Hematopoietic multipotent progenitor cell treated with erythropoietin and hydrocortisone succinate and interleukin-3 and kit ligand, for 15 days (in vitro differentiated cells): ENCODE data around the gene VPS37B.

Source experiments
- DNase-seq: peaks from one replicate; pipeline ENCODE4 v3.0.0-alpha.2; 2015; ENCODE audit warnings: low spot score

Gene VPS37B

DNA sequence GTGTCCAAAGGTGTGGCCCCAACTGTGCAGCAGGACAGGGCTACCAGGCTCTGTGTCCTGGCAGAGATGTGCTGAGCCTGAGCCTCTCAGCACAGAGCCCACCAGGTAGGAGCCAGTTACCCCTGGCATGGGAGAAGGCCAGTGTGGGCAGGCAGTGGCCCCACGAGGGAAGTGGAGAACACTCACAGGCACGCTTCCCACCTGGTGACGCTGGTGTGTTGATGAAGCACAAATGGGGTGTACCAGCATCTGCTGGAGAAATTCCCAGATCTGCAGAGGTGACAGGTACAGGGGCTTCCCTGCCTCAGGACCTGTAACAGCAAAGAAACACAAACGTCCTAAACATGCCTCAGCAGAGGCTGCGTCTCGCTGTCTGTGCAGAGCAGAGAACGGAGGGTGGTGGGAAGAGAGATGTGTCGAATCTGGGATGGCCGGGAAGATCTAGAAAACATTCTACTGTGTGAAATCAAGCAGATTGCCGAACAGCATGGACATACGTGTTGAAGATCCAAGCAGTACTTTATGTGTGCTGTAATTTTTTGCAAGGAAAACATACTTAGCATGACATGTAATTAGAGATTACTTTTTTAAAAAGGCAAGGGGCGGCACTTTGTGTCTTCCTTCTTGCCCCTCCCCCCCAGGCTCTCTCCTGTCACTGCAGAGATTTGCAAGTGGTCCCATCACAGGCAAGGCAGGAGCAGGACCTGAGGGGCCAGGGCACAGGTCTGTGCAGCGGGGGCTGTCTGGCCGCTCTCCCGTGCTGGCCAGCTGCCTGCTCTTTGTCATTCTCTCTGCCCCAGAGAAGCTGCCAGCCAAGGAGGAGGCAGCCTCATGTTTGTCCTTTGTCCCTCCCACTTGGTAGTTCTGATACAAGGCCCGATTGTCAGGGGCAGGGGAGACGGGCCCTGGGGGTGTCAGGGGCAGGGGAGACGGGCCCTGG is 43.3 kb downstream of the VPS37B start:
- no peak for DNase-seq

DNA sequence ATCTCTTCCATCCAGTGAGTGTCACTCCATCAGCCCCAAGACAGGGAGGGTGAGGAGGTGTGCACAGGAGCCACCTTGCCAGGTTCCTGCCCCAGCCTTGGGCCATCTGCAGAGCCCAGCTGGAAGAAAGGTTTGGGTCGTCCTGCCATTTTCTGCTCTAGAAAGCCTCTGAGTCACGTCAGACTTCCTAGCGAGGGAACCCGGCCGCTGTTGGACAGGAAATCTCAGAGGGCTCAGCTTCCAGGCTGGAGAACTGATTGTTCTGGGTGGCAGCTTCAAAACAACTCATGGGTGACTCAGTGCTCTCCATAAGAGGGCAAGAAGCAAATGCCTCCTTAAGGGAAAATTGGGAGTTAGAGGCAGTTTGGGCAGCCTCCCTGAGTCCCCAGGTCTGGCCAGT is 44.1 kb downstream of the VPS37B start:
- DNase-seq = no peak

DNA sequence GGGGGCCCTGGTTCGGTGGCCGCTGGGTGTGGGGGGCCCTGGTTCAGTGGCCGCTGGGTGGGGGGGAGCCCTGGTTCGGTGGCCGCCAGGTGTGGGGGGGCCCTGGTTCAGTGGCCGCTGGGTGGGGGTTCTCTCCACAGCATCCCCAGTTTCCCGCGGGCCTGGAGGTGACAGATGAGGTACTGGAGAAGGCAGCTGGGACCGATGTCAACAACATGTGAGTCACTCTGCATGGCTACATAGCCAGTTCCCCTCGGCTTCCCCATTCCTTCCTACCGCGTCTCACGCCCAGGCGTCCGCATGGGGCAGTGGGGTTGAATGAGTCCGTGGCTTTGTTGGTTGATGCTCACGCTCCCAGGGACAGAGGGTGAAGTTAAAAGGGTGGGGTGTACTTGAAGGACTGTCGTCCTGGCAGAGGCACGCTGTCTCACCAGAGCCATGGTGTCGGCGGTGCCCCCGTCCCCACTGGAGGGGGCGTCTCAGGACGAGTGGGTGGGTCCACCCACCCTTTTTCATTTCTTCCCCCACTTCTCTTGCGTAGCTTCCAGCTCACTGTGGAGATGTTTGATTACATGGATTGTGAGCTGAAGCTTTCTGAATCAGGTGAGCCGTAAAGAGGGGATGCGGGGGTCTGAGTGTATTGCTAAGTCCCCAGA is 45.1 kb downstream of the VPS37B start:
- no peak for DNase-seq

DNA sequence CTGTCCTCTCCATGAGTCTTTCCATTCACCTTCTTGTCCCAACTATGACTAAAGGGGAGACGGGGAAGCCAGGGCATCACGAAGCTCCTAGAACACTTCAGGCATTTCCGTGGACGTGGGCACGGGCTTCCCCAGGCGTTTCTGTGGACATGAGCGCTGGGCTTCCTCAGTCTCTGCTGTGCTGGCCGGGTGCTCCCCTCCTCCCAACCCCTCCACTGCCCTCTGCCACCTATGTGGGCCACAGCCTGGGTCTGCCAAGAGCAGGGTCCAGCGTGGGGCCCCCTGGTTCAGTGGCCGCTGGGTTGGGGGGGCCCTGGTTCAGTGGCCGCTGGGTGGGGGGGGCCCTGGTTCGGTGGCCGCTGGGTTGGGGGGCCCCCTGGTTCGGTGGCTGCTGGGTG is 45.9 kb downstream of the VPS37B start:
- no peak for DNase-seq

DNA sequence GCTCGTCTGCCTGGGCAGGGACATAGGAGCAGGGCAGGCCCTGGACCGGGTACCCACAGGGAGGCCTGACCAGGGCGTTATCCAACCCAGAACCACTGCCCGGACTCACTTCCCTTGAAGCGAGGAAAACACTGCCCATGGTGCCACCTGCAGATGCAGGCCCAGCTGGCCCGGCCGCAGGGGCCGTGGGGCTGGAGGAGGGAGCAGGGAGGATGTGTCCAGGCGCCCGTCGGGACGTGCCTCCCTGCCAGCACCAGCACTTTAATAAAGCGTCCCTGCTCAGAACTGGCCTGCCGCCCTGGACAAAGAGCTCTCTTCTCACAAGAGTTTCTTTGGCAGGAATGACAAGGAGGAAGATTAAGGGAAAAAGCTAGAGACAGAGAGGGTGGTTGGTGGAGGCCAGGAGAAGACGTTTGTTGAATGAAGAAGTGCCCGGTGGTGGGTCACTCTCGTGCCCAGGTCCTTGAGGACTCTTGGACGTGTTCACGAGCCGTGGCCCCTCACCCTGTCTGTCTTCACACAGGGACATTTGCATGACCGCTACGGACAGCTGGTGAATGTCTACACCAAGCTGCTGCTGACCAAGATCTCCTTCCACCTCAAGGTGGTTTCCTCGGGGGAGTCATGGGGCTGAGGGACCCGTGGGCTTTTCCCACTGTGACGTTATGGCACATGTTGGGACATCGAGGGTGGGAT is 46.4 kb downstream of the VPS37B start:
- no peak for DNase-seq

DNA sequence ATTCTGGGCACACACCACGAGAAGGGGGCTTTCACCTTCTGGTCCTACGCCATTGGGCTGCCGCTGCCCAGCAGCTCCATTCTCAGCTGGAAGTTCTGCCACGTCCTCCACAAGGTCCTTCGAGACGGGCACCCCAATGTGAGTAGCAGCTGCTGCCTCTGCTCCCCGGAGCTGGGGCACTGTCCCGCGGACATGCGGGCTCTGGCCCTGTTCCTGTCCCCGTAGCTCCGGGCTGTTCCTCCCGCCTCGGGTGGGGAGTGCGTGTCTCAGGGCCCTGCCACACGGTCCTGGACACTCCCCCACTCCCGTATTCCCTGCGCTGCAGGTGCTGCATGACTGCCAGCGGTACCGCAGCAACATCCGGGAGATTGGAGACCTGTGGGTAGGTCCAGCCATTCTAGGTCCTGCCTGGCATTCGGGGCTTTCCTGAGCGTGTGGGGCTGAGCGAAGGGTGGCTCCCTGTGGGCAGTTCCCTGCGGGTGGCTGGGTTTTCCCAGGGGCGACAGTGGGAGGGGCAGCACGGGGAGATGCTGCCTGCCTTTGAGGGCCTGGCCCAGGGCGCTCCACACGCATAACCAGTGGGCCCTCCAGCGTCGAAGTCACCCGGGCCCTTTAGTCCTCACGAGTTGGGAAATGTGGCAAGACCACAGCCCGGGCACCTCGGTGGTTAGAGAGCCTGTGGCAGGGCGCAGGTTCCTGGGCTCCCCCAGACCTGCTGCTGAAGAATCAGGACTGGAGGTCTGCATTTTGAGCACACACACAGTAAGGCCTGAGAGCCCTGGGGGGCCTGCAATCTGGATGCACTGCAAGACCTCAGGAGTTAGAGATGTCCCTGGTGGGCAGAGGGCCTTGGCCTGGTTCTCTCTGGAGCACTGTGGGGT is 47.2 kb downstream of the VPS37B start:
- no peak for DNase-seq

DNA sequence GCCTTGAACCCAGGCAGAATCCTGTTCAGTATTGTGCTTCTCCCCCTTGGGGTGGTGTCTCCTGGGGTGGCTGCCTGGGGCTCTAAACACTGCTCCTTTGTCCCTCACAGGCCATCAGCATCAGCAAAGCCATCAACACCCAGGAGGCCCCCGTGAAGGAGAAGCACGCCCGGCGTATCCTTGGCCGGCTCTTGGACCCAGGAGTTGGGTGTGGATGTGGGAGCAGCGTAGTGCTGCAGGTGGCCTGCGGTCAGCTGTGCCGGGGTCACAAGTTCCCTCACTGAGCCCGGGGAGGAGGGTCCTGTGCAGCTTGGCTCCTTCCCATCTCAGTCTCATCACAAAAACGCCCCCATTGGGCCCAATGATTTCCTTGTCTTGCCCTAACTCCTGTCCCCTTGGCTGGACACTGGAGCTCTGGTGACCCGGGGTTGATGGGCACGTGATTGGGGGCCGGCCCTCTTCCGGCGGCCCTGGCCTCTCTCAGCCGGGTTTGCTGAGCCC is 48.0 kb downstream of the VPS37B start:
- DNase-seq = no peak

DNA sequence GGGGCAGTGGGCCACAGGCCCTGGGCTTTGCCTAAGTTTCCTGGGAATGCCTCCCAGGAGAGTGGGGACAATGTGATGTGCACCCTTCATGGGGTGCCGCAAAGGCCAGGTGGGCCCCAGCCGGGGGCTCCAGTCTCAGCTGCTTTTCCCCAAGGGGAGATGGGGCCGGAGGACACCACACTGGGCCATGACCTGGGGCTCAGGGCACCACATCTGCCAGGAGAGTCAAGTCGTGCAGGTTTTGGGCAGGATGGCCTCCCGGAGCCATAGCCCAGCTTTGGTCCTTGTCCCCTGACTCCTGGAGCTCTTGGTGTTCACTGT is 48.4 kb downstream of the VPS37B start:
- DNase-seq = no peak

DNA sequence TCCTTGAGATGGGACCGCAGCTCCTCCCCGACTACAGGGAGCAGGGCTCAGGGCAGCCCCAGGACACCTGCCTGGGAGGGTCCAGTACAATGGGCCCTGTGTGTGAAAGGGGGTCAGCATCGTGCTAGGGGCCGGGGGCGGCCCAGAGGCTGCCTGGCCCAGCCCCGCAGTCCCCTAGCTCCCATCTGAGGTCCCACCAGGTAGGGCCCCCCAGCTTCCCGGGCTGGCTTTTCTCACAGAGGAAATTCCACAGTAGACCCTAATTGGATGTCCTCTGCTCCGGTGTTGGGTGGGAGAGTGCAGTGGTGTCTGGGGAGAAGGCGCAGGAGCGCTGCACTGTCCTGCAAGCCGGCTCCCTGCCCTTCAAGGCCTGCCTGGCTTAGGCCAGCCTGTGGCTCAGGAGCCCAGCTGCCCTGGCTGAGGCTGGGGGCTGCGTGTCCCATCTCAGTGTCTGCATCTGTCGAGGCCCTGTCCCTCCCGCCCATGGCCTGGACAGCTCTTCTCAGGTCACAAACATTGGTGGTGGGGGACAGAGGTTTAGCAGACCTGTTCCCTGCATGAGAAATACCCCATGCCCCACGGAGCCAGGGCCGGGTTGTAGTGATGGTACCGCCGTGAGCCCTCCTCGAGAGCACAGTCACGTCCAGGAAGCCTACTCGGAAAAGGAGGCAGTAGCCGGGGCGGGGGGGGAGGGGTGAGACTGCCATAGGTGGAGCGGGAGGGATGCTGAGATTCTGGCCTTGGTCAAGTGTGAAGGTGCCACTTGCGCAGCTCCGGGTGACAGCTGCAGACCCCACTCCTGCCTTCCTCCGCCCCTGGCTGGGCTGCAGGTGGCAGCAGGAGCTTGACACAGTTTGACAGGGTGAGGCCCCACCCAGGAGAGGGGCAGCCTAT is 49.1 kb downstream of the VPS37B start:
- no peak for DNase-seq

DNA sequence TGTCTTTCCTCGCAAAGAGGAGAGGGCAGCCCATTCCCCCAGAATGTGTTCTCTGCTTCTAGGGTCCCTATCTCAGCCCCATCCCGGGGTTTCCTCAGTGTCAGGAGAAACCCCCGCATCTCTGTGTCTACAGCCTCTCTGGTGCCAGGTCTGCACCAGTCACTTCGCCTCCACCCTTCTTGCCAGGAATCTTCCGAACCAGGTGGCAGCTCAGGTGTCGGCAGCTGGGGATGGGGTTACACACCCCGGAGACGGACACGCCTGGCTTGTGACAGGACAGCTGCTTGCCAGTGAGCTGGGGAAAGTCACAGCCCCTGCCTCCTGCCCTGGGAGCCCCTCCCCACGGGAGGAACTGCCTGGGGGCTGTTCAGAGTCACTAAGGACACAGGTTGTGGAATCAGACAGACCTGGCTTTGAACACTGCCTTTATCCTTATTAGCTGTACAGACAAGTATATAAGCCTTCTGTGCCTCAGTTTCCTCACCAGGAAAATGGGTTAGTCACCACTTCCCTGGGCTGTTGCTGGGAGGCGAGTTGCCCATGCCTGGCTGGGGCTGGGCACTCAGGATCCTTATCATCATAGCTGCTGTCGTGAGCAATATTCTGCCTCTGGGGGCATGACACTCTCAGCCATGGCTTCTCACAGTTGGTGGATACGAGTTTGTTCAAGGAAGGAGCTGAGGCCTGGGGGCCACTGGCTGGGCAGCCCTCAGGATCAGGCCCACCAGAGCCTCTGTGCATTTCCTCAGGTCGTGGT is 49.9 kb downstream of the VPS37B start:
- no peak for DNase-seq

DNA sequence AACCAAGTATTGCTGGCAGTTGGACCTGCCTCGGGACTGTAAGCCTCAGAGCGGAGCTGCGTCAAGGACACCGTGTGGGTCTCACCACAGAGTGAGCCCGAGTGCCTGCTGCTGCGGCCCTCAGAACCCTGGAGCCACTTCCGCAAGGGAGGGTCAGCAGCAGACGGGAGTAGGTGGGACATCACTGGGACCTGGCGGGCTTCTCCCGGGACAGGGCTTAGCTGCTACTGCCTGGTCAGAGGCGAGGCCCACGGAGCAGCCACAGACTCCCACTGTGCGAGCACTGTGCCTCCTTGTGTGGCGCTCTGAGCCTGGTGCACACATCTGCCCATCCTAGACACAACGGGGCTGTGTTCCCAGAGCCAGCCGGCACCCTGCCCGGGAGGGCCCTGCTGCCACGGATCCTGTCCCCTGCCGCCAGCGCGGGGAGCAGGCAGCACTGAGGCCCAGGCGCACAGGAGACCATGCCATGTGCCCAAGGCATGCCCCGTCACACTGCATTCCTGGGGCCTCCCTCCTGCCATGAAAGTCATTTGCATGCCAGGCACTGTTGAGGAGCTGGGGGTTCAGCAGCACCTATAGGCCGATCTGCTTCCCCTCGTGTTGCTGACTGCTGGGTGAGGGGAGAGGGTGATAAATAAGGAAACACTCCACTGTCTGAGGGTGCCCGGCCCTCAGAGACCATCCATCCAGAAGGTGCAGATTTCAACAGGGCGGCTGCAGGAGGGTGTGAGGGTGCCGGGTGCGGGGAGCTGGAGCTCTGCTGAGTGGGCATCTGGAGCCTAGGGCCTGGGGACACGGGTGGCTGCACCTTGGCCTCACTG is 50.7 kb downstream of the VPS37B start:
- no peak for DNase-seq

DNA sequence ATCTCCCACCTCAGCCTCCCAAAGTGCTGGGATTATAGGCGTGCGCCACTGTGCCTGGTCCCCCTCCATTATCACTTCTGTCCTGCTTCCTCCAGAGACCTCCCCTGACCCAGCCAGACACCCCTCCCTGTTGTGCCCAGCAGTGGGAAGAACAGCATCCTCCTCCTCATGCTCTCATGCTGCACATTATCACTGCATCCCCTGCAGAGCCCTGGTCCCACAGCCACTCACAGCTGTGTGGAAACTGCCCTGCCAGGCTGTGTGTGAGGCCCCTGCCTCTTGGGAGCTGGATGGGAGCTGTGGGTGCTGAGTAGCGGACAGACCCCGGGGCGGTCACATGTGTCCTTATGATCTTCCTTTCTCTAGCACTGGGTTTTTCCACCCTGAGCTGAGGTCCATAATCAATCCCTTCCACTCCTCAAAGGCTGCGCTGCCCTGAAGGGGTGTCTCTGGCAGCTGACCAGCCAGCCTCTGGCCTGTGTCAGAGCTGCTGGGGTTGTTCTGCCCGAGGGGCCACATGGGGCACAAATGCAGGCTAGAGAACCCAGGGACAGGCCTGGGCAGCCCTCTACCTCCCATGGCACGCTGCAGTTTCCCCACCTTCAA is 51.5 kb downstream of the VPS37B start:
- DNase-seq = no peak

DNA sequence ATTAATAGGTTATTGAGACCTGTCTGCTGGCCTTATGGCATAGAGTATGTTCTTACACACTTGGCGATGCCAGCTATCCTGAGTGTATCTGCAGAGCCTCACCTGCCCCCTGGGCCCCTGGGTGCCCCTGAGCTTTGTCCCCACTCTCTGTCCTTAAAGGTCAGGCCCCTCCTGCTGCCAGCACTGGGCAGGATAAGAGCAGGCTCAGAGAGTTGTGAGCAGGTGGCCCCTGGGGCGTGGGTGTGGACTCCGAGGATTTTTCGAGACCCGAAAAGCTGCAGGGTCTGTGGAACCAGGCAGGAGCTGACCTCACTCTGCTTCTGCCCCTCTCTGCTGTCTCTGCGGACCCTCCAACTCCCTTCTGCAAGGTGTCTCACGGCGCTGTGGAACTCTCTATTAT is 52.5 kb downstream of the VPS37B start:
- DNase-seq = no peak

DNA sequence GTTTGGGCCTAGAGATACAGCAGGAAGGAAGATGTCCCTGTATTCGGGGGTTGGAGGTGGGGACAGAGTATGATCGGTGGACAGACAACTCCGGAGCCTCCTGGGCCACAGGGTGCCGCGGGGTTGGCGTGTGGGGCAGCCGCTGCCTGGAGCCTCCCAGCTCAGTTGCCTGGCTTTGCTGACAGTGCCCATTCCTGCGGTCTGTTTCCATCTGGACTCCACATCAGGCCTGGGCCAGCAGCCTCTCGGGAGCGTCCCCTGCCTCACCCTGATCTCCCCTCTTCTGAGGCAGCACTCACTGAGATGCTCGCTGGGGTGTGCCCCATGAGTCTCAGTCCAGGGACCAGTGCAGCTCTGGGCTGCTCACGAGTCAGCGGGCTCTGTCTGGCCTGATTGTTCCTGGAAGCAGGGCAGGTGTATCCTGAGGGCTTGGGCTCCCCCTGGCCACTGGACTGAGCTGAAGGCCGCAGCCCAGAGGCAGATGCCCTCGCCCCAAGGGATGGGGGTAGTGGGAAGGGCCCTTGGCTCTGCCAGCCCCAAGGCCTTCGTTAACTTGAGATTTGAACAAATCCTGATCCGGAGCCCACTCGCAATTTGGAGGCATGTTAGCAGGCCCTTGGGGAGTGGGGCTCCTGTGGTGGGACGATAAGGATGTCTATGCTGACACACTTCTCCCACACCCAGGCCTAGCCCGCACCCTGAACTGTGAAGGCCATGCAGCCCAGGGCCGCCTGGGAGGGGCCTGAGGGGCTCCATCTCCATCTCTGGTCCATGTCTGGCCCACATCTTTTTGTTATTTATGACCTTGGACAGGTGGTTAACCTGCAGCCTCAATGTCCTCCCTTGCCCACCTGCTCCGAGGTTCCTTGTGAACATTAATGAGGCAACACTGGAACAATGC is 53.2 kb downstream of the VPS37B start:
- DNase-seq = no peak

DNA sequence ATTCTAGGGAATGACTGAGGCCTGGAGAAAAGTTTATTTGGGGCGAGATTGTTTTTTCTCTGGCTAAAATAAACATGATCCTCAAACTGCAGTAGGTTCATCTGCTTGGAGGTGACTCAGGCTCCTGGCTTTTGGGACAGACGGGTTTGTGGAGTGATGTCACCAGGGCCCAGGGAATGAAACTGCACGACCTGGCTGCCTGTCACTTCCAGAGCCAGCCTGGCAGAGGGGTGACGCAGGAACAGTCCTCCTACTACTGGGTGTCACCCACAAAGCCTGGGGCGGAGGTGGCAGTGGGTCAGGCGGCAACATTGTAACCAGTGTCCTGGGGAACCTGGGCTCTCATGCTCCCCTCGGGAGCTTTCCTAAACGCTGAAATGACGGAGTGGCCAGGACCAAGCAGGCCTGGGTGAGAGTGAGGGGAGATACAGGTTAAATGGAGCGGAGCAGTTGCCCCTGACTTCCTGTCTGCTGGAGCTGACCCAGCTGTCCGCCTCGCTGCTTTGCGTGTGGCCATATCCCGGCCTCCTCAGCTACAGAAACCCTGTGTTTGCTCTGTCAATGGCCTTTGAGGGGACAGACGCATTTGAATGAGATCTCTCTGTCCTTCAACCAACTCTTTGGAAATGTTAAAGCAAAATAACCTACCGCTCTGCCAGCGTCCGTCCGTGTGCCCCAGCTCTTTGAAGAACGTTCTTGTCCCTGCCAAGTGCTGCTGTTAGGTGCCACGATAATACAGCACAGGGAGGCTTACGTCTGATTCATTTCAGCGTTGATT is 54.2 kb downstream of the VPS37B start:
- DNase-seq = no peak

DNA sequence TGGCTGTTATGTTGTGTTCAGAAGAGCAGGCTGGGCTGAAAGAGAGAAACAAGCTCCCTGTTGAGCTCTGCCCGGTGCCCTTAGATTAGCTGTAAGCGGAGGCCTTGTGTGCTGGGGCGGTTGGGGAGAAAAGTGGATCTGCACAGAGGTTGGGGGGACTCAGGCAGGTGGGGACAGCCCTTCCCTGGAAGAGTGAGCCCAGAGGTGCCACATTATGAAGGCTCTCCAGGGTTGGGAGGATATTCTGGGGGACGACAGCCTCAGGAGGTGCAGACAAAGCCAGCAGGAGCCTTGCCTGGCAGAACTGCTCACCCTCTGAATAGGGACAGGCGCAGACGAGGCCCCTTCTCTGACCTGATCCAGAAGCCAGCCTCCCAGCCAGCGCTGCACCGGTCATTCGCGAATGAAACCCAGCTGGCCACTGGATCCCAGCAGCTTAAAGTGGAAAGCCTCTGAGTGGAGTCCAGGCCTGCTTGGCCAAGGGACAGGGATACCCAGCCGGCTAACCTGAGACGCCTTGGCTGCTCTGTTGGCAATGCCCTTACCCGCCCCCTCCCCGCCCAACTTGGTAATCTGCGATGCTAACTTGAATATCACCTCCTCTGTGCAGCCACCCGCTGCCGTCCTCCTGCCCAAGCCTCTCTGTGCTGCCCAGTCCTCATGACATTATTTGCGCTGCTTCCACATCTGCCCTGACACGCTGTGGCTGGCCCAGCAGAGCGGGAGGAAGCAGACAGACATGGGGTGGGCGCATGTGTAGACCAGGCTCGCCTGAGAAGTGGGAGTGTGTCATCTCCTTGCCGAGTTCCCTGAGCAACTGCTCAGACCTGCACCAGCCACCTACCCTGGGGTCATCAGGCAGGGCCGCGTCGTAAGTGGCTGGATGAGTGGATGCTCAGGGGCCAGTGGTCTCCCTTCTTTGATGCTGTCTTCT is 55.1 kb downstream of the VPS37B start:
- DNase-seq = no peak
